ENCODE data around the gene ALCAM.
"Not testable (repeated sequence)": the region's sequence is repeated elsewhere in the genome, so short reads cannot be mapped to it uniquely, and the experiment has no call there.

Gene ALCAM

GRCh38 chr3:105392598-105392997 is 25.9 kb downstream of the ALCAM start:
- not testable (repeated sequence) for DNase-seq

GRCh38 chr3:105394177-105394576 is 27.5 kb downstream of the ALCAM start:
- no peak for DNase-seq

DNA sequence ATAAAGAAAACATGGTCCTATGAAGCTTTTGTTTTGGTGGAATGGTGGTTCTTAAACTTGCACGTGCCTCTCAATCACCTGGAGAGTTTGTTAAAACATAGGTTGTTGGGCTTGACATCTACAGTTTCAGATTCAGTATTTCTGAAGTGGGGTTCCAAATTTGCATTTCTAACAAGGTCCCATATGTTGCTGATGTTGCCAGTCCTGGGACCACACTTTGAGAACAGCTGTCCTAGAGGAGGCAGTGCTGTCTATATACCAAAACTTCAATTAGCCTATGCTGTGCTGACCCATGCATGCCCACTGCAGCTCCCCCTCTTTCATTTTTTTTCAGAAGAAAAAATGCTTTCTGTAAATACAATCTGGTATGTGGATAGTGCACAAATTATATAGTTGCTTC is 31.3 kb downstream of the ALCAM start:
- no peak for DNase-seq

DNA sequence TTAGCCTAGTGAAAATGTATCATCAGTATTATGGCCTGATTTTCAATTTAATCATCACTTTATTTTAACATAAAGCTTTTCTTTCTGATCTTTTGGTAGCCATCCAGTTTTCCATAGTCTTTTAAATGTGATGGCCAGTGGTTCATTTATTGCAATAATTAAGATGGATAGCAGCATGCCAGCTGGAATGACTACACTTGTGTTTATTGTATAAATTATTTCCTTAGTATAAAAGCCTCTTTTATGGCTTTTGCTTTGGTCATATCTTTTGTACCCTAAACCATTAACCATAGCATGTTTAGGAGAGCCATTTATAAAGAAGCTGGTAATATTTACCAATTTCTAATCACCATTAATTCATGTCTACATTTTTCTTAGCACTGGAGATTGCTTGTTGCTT is 31.7 kb downstream of the ALCAM start:
- no peak for DNase-seq

DNA sequence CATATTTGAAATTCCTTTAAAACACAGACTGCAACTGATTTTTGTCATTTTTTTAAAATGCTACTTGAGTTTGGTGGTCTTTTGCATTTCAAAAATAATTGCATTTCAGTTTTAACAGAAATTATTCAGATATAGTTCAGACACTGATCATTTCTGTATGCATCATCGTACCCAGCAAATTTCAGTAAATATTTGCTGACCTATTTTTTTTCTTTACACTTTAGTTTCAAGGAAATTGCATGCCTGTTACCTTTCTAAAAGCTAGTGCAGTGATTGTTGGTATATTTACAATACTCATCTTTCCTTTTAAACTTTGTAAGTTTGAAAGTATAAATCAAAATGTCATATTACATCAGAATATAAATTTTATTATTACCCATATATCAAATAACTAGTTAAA is 32.4 kb downstream of the ALCAM start:
- DNase-seq, result no peak

DNA sequence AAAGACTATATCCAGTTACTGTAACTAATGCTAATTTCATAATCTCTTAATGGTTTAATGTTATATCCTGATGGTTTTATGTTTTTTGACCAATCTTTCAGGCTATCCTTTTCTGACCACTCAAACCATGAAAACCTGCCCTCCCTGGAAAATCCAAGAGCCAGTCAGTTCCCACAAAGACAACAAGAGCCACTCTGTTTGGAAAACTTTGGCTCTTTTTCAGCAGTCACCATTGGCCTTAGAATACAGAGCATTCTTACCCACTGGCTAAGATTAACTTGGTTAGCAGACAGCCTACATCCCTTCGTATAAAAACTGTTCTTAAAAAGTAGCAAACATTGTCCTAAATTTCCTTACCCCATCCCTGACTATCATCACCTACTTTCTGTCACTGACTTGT is 32.9 kb downstream of the ALCAM start:
- DNase-seq, result no peak

DNA sequence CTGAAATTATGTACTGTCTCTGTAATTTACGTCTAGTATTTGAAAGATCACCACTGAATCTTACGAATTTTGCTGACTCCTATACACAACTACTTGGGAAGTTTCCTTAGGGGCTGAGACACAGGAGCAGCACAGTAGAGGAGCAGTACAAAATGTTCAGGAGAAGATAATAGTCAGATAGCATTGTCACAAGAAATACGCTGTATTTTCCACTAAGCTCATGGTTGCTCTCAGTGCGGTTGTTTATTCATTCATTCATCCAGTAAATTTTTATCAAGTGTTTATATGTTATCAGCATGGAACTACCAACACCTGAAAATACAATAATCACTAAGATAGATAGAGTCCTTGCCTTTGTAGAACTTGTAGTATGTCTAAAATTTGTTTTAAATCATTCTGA is 34.5 kb downstream of the ALCAM start:
- no peak for DNase-seq

DNA sequence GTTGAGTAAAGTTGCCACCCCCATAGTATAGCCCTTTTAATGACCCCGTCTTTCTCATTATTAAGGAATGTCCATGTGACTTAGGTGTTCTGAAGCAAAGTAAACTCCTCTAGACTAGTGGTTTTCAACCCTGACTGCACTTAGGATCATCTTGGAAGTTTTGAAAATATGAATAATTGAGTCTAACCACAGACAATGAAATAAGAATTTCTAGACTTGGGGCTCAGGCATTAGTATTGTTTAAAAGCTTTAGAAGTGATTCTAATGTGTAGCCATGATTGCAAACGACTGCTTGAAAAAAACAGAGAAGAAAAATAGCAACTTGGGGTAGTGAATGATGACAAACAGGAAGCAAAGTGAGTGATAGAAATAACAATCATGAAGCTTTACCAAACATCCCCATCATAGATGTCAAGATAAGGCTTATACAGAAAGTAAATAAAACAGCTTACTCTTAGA is 35.0 kb downstream of the ALCAM start:
- DNase-seq, result no peak

DNA sequence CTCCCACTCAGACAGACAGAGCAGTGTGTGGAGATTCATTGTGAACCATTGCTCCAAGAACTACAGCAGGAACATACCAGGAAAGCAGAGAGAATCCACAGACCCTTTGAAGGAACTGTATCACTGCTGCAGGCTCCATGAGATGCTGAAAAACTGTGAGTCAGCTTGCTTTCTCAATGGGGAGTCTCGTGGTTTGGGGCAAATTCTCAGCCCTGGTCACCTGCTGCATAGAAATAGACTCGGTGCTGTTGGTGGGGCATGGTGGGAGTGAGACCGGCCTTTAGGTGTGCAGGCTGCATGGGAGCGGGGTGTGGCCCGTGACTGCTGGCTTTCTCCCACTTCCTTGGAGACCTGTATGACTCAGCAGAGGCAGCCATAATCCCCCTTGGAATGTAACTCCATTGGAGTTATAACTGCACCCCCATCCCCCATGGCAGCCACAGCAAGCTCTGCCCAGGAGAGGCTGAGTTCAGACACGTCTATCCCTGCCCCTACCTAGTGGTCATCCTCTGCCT is 35.6 kb downstream of the ALCAM start:
- DNase-seq, result no peak

- DNase-seq, result not testable (repeated sequence)
Measured at GRCh38 chr3:105403034-105403433, 36.3 kb downstream of the ALCAM start.

DNA sequence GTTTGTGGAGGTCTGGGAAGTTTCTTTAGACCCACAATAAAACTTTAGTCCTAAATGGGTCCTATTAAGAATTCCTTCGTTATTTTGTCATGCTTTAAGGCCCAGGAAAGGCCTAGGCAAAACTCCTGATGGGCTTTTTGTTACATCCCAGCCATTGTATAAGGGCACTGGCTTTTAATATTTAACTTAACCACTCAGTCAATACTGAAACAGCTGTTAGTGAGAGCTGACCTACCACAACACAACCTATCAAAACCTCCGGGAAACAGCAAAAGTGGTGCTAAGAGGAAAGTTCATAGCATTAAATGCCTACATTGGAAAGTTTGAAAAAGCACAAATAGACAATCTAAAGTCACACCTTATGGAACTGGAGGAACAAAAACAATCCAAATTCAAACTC is 39.6 kb downstream of the ALCAM start:
- DNase-seq, result no peak

DNA sequence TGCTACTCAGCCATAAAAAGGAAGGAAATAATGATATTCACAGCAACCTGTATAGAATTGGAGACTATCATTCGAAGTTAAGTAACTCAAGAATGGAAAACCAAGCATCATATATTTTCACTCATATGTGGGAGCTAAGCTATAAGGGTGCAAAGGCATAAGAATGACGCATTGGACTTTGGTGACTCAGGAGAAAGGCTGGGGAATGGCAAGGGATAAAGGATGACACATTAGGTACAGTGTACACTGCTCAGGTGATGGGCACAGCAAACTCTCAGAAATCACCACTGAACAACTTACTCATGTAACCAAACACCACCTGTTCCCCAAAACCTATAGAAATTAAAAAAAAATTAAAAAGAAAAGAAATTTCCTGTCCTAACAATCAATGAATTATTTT is 42.7 kb downstream of the ALCAM start:
- DNase-seq, result no peak

DNA sequence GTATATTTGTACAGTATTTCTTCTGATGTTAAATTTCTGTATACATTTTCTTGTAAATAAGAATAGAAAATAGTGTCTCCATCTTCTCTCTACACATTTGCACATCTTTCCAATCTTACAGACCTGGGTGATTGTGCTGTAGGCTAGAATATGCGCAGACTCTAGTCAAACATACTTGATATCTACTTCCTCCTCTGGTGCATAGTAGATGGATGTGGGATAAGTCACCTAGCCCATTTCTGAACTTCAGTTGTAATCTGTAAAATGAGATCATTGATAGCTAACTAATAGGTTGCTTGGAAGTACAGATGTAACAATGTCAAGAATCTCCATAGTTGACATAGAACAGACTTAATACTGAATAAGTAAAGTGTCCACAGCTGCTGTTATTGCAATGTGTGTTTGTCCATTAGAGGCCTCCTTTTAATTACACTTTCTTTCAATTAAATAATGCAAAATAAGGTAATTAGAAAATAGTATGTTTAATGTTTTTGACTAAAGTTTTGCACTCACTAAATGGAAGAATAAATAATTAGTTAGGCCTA is 46.7 kb downstream of the ALCAM start:
- DNase-seq, result no peak

DNA sequence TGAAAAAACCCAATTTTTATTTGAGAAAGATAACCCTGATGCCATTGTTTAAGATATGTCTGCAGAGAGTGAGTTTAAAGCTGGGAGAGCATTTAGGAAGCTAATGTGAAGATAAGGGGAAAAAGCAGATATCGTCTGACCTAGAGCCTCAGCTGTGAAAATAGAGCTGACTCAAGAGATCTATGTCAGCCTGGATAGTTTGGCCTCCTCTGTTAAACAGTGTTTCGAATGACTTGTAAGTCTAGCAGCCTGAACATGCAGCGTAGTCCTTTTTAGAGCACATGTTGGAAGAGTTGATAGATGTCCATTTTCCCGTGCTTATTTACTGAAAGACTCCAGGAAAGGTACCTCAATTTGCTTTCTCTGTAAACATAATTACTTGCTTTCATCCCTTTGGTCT is 48.1 kb downstream of the ALCAM start:
- DNase-seq, result no peak

GRCh38 chr3:105415951-105416350 is 49.2 kb downstream of the ALCAM start:
- no peak for DNase-seq

DNA sequence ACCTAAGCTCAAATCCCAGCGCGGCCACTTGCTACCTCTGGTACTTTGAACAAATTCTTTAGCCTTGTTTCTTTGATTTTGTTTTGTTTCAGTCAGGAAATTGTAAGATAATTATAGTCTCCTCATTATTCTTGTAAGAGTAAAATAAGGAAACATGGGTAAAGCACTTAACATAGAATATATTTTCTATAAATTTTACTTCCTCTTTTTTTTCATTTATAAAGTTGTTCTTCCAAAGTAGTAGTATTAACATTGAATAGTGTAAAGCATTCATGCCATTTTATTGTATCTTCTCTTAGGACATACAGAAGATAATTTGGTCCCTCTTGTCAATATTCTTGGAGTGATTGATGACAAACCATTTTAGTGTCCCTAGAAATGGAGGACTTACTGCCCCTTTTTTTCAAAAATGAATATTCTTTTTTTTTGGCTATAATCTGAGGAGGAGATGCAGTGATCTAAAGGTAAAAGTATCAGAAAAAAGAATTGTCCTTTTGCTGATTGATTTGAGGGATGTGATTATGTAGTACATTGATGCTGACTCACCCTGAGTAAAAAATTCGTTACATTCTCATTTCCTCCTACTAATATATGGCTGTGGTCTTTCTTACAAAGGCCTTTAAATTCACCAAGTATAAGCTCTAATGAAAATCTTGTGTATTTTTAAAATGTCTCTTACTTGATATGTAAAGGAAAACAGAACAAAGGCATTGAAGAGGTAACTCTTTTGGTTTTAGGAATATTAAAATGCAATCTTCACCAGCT is 51.0 kb downstream of the ALCAM start:
- DNase-seq, result no peak

DNA sequence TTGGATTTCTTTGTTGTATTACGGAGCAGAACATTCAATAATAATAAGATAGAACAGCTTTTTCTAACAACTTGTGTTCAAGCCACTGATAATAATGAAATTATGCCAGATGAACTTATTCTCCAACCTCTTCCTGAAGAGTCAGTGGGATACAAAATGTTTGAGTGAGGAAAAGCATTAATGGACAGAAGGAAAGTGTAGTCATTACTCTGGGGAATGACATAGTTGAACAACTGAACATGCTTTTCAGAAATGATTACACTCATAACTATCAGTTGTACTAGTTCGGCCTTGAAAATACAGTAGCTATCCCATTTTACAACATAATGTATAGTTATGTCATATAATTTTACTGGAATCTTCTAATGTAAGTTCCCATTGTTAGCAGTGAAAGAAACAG is 55.9 kb downstream of the ALCAM start:
- DNase-seq, result no peak

GRCh38 chr3:105423397-105423796 is 56.7 kb downstream of the ALCAM start:
- no peak for DNase-seq

DNA sequence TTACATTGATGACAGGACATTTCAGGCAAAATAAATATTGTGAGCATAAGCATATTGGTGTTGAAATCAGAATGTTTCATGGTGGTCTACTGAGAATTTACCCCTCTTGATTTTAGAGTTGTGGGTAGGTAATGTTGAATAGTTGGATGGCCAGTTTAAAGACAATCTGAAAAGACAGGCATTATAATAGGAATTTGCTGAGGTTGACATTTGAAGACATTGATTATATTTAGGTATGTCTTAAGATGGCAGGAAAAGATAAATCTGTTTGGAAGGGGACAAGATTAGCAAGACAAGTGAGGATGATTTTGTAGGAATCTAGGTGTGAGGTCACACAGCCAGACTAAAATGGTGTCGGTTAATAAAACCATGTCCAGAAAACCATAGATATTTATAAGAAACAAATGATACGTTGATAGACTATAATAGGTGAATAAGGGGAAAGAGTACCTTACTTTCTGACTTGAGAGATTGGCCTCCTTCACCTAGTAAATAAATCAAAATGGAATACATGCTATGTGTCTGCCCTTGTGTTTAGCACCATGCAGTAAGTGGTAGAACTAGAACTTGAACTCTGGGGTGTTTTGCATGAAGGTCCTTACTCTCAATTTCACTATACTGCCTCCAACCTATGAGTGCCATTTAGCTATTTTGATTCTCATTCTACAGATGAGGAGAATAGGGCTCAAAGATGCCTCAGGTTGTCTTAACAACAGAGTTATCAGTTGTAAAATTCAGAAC is 57.9 kb downstream of the ALCAM start:
- no peak for DNase-seq

GRCh38 chr3:105425153-105425502 is 58.4 kb downstream of the ALCAM start:
- DNase-seq, result no peak

GRCh38 chr3:105427332-105427731 is 60.6 kb downstream of the ALCAM start:
- DNase-seq, result no peak

GRCh38 chr3:105429034-105429762 is 62.5 kb downstream of the ALCAM start:
- no peak for DNase-seq

DNA sequence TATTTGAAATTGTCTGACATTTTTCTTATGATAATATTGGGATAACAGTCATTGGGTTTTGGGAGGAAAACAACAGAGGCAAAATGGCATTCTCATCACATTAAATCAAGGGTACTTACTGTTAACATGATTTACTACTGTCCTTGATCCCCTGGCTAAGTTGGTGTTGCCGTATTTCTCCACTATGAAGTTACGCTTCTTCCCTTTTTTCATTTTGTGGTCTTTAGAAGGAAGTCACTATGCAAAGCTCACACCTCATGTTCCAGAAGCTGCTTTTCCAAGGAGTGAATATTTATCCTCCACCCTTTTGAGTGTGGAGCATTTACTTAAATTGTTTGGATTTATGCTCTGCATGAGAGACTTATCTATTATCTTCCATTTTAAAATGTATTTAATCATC is 63.7 kb downstream of the ALCAM start:
- DNase-seq, result no peak
